ENCODE results near the gene CHRNA1.

DNA sequence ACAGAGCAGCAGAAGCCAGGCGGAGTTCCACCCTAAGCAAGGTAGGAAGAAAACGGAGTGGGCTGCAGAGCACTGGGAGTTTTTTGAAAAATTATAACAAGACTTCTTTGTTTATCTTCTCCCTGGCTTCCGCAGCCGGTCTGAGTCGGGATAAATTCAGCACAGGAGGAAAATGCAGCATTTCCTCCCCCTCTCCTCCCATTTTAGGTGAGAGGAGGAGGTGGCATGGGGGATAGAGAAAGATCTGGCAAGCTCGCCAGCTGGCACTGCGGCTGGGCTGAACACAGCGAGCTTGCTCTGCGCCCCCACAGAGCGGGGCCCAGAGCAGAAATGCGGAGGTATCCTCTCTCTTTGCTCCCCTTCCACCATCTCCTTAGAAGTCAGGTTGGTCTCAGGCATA is 17.7 kb upstream of the CHRNA1 start:
- TF ChIP-seq POLR2A (IDR thresholded peaks at IDR 0.05; ENCODE audit: insufficient read depth in 1 of 2, low read depth in 2 of 2, low read length in 2 of 2) (no peak), ZNF350 (CRISPR knock-in tag; IDR thresholded peaks at IDR 0.05; ENCODE audit: borderline replicate concordance, low read depth) (no peak), EZH2 (conservative IDR thresholded peaks at IDR 0.05; ENCODE audit: low read depth, low read length) (no peak), RAD21 (CRISPR knock-in tag; IDR thresholded peaks at IDR 0.05) (no peak), GABPA (IDR thresholded peaks at IDR 0.05; ENCODE audit: low read depth, low read length) (no peak), GABPA (CRISPR knock-in tag; IDR thresholded peaks at IDR 0.05; ENCODE audit: low read depth) (no peak)
- TF ChIP-seq, protein P1, sequence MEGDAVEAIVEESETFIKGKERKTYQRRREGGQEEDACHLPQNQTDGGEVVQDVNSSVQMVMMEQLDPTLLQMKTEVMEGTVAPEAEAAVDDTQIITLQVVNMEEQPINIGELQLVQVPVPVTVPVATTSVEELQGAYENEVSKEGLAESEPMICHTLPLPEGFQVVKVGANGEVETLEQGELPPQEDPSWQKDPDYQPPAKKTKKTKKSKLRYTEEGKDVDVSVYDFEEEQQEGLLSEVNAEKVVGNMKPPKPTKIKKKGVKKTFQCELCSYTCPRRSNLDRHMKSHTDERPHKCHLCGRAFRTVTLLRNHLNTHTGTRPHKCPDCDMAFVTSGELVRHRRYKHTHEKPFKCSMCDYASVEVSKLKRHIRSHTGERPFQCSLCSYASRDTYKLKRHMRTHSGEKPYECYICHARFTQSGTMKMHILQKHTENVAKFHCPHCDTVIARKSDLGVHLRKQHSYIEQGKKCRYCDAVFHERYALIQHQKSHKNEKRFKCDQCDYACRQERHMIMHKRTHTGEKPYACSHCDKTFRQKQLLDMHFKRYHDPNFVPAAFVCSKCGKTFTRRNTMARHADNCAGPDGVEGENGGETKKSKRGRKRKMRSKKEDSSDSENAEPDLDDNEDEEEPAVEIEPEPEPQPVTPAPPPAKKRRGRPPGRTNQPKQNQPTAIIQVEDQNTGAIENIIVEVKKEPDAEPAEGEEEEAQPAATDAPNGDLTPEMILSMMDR (CRISPR knock-in tag; IDR thresholded peaks at IDR 0.05): no peak
